ENCODE data around the gene POU1F1.
"Not testable (repeated sequence)": the region's sequence is repeated elsewhere in the genome, so short reads cannot be mapped to it uniquely, and the experiment has no call there.

POU1F1 gene

DNA sequence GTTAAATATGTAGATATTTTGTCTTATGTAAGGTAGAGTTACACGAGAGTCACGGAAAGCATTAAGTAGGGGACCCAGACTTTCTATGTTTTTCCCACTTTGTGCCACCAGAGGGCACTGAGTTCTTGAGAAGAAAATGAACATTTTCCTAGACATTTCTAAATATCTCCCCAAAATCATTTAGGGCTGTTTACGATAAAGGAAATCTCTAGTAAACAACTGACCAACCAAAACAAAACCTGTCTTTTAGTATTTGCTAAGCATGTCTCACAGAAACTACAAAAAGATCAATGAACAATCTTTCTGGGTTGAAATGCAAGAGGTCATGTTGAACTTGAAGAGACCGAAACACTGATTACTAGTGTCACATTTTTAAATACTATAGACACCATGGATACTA is 16.1 kb downstream of the POU1F1 start:
- no peak overlapping the region for H3K4me3 ChIP-seq (ENCODE audit: low read length)
- peak; percentile 83 for TF ChIP-seq CTCF (conservative IDR thresholded peaks at IDR 0.05; ENCODE audit: low read length)
- DNase-seq (ENCODE audit: low read depth): peak; percentile 57

GRCh38 chr3:87250009-87250408 is 26.4 kb downstream of the POU1F1 start:
- no peak overlapping the region for H3K4me3 ChIP-seq (ENCODE audit: low read length)
- TF ChIP-seq CTCF (conservative IDR thresholded peaks at IDR 0.05; ENCODE audit: low read length): no peak
- DNase-seq (ENCODE audit: low read depth): no peak

DNA sequence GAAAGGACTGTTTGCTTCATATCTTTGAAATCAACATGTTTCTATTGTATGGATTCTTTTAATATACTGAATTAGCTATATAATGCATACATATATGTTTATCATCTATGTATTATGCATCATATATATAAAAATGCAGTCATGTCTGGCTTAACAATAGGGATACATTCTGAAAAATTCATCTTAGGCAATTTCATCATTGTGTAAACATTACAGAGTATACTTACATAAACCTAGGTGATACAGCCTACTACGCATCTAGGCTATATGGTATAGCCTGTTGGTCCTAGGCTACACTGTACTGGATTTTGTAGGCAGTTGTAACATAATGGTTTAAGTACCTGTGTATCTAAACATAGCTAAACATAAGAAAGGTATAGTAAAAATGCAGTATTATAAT is 27.6 kb downstream of the POU1F1 start:
- no peak for DNase-seq (ENCODE audit: low read depth)
- no peak overlapping the region for H3K4me3 ChIP-seq (ENCODE audit: low read length)
- no peak for TF ChIP-seq CTCF (conservative IDR thresholded peaks at IDR 0.05; ENCODE audit: low read length)

- not testable (repeated sequence) for H3K4me3 ChIP-seq (ENCODE audit: low read length); DNase-seq (ENCODE audit: low read depth)
Observed at GRCh38 chr3:87248231-87248630, 28.2 kb downstream of the POU1F1 start.

- TF ChIP-seq CTCF (conservative IDR thresholded peaks at IDR 0.05; ENCODE audit: low read length): no peak
- DNase-seq (ENCODE audit: low read depth): no peak
- H3K4me3 ChIP-seq (ENCODE audit: low read length): no peak overlapping the region
Observed at GRCh38 chr3:87247430-87247773, 29.0 kb downstream of the POU1F1 start.

GRCh38 chr3:87246662-87247429 is 29.5 kb downstream of the POU1F1 start:
- DNase-seq (ENCODE audit: low read depth): no peak
- TF ChIP-seq CTCF (conservative IDR thresholded peaks at IDR 0.05; ENCODE audit: low read length): no peak
- no peak overlapping the region for H3K4me3 ChIP-seq (ENCODE audit: low read length)

DNA sequence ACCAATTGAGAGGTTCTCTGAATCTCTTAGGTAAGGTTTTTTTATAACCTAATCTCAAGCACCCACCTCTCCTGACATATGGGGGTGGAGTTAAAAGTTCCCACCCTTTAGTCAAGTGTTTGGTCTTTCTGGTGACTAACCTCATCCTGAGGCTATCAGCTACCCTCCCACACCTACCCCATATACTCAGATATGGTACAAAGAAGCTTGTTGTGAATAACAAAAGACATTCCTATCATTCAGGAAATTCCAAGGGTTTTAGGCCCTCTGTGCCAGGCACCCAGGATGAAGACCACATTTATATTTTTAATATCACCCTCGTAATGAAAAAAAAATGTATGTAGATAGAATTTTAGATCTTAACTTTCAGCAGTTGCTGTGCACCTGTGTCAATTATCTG is 40.3 kb downstream of the POU1F1 start:
- no peak for DNase-seq (ENCODE audit: low read depth)

More for the DNA sequence above, 40.3 kb downstream of the POU1F1 start:
- no peak for TF ChIP-seq CTCF (conservative IDR thresholded peaks at IDR 0.05; ENCODE audit: low read length)
- no peak overlapping the region for H3K4me3 ChIP-seq (ENCODE audit: low read length)

Data from AG10803 (cell line).